IPS-18c (cell line): ENCODE data around the gene GADD45A.
A peak's percentile ranks its signal among the peaks of the same experiment; 100 is the strongest.

Experiments used
- H3K4me3 ChIP-seq: 2 replicates; pipeline ENCODE4 v1.7.0; 2013; ENCODE audit warnings: low read depth, mild to moderate bottlenecking, low read length, moderate library complexity; ENCODE audit not compliant: insufficient read depth
- H3K9me3 ChIP-seq: one replicate; pipeline ENCODE4 v1.6.1; 2013; ENCODE audit warnings: mild to moderate bottlenecking, low read length, moderate library complexity; ENCODE audit not compliant: control insufficient read depth, insufficient read depth

Gene GADD45A

DNA sequence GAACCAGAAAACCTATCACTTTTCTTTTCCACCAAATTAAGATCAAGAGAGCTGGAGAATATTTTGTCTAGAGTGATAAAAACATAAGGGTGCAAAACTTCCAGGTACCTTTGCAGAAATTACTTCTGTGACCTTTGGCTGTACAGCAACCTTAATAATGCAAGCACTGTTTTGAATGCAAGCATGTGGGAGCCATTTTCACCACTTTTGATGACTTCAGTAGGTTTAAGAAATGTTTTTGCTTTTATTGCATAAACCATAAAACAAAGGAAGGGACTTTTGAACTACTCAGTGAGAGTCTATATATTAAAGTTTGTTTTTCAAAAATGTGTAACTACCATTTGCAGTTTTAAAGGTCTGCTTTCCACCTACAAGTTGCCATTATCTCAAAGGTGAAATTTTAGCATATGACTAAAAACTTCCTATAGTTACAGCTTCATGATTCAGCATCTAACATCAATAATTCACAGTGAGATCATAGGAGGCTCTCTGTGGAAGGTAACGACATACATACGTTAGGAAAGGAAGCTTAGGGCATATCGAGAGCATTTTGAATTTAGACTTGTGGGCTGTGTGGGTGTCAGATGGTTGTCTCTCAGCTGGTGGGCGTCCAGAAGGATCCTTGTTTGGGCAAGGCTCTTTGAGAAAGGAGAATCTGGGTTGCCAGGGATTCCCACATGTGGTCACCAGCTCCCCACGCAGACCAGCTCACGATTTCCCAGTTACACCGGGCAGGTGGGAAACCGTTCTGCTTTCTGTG, 1.1 kb upstream of the GADD45A start:
- Histone ChIP-seq H3K9me3 (no peaks in the 10 kb centered on the region), H3K4me3 (no peak overlapping the region)

- Histone ChIP-seq H3K9me3 (no peaks in the 10 kb centered on the region), H3K4me3 (no peak overlapping the region)
Observed at GRCh38 chr1:67684526-67685066, 405 bp upstream of the GADD45A start.

GRCh38 chr1:67685558-67686266, 711 bp downstream of the GADD45A start:
- Histone ChIP-seq H3K9me3 (no peaks in the 10 kb centered on the region), H3K4me3 (peak overlapping the region; percentile 94)

- H3K4me3 ChIP-seq, result peak overlapping the region; percentile 94
- no peaks in the 10 kb centered on the region for H3K9me3 ChIP-seq
Observed at GRCh38 chr1:67686267-67687197, 1.5 kb downstream of the GADD45A start.

GRCh38 chr1:67687198-67687545, 2.2 kb downstream of the GADD45A start:
- Histone ChIP-seq H3K9me3 (no peaks in the 10 kb centered on the region), H3K4me3 (peak overlapping the region; percentile 34; the same call in 1 of the 2 replicates)

DNA sequence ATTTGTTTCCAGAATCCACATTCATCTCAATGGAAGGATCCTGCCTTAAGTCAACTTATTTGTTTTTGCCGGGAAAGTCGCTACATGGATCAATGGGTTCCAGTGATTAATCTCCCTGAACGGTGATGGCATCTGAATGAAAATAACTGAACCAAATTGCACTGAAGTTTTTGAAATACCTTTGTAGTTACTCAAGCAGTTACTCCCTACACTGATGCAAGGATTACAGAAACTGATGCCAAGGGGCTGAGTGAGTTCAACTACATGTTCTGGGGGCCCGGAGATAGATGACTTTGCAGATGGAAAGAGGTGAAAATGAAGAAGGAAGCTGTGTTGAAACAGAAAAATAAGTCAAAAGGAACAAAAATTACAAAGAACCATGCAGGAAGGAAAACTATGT, 2.6 kb downstream of the GADD45A start:
- Histone ChIP-seq H3K4me3 (no peak overlapping the region), H3K9me3 (no peaks in the 10 kb centered on the region)

DNA sequence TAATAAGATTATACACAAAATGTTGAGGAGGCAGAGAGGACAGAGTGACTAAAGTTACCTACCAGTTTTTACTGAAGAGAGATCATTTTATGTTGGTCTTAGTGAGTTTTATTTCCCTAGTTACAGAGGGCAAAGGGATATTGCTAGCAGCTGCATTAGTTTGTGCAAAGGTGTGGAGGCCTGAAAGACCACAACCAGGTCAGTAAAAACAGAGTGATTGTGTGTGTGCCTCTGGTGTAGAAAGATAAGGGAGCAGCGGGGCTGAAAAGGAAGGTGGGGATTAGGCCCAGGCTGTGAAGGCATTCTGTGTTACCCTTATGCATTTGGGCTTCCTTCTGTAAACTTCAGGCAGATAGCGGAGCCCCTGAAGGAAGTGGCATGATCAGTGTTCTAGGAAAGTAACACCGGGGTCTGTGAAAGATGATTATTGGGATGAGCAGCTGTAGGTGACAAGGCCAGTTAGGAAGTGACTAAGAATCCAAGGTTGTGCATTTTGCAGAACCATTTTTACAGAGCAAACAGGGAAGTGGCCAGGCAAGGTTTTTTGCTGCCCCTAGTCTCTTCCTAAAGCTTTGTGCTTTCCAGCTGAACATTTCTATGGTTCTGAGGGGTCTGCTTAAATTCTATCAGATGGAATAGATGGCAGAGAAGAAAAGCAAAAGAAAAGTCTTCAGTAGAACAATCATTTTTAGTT, 3.7 kb downstream of the GADD45A start:
- Histone ChIP-seq H3K4me3 (no peak overlapping the region), H3K9me3 (no peaks in the 10 kb centered on the region)

DNA sequence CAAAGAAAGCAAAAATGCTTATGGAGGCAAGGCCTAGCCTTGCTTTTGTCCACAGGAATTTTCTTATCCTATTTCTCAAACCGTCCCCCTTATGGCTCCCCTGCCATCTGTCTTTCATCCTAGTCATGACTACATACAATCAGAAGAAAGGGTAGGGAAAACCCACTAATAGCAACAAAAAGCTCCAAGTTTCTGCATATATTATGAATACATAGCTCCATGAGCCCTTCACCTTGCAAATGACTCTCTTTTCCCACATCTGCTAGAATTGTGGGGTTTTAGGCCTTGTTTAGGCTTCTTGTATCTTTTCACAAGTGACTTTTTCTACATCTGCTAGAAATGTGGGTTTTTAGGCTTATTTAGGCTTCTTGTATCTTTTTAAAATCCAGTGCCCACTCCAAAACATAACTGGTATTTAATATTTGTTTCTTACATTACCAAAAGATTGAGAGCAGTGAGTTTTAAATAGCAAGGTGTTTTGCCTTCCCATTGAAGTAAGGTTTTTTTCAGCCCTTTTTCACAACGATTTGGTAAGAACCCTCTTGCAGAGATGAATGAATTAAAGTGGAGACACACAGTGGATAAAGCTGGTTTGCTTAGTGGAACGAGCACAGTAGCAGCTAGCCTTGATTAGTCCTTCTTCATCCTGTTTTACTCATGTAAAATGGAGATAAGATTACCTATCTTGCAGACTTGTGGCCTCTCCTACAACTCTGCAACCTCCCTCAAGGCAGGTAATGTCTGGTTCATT, 4.4 kb downstream of the GADD45A start:
- Histone ChIP-seq H3K4me3 (no peak overlapping the region), H3K9me3 (no peaks in the 10 kb centered on the region)

DNA sequence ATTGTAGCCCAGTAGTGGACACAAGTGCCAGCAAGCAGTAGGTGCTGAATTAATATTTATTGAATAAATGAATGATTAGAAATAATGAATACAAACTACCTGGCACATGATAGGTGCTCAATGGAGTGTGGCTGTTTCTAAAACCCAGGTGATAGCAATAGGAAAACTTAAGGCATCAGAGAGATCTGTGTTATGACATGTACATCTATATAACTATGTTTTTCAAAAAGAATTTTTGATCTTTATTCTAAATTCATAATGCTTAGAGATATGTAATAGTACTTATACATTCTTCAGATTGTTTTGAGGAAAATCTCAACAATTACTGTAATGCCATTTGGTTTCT, 5.0 kb downstream of the GADD45A start:
- no peaks in the 10 kb centered on the region for H3K9me3 ChIP-seq
- H3K4me3 ChIP-seq, result no peak overlapping the region

- Histone ChIP-seq H3K9me3 (no peaks in the 10 kb centered on the region), H3K4me3 (no peak overlapping the region)
Observed at GRCh38 chr1:67690411-67690810, 5.4 kb downstream of the GADD45A start.

DNA sequence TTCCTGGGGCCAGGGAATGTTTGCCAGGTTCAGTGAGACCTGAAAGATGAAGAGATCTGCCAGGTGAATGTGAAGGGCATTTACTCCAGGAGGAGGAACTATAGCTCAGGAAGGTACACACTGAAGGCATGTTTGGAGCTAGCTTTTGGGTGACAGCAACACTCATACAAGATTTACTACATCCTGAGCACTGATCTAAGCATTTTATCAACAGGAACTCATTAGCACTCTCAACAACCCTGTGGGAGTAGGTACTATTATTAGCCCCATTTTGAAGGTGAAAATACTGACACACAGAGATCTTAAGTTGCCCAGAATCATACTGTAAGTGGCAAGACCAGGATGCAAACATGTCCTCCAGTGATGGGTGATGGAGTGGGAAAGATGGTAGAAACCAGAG, 6.7 kb downstream of the GADD45A start:
- H3K9me3 ChIP-seq, result no peaks in the 10 kb centered on the region

DNA sequence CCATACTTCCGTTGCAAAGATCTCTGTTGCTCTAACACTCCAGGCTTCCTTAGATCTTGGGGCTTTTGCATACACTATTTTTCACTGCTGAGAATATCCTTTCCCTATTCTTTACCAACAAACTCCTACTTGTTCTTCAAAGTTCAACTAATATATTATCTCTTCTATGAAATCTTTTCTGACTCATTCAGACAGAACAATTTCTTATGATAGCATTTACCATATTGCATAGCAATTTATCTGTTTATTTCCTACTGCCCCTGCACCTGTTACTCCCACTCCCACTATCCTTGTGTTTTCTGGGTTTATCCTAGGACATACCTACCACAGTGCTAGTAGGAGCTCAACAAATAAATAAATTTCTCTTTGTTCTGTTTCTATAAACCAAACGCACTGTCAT, 11.0 kb downstream of the GADD45A start:
- H3K9me3 ChIP-seq, result no peaks in the 10 kb centered on the region
- H3K4me3 ChIP-seq, result no peak overlapping the region

More for the DNA sequence above, 6.7 kb downstream of the GADD45A start:
- H3K4me3 ChIP-seq, result no peak overlapping the region

GRCh38 chr1:67696708-67697107, 11.7 kb downstream of the GADD45A start:
- Histone ChIP-seq H3K9me3 (no peaks in the 10 kb centered on the region), H3K4me3 (no peak overlapping the region)

DNA sequence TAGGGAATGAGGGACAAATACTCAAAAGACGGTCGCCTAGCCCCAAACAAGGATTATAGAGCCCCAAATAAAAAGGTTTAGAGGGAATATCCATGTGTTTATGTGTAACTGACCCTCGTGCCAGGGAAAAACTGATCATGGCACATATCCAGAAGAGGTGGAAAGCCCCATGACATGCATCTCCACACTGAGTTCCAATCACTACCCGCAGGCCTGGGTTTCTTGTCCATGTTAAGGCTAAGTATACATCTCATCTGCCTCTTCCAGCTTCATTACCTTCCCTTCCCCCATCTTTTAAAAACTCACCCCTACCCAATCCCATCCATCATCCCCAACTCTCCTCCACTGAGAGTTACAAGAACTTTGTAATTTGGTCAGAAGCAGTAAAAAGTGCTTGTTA, 15.2 kb downstream of the GADD45A start:
- no peak overlapping the region for H3K4me3 ChIP-seq
- no peaks in the 10 kb centered on the region for H3K9me3 ChIP-seq

DNA sequence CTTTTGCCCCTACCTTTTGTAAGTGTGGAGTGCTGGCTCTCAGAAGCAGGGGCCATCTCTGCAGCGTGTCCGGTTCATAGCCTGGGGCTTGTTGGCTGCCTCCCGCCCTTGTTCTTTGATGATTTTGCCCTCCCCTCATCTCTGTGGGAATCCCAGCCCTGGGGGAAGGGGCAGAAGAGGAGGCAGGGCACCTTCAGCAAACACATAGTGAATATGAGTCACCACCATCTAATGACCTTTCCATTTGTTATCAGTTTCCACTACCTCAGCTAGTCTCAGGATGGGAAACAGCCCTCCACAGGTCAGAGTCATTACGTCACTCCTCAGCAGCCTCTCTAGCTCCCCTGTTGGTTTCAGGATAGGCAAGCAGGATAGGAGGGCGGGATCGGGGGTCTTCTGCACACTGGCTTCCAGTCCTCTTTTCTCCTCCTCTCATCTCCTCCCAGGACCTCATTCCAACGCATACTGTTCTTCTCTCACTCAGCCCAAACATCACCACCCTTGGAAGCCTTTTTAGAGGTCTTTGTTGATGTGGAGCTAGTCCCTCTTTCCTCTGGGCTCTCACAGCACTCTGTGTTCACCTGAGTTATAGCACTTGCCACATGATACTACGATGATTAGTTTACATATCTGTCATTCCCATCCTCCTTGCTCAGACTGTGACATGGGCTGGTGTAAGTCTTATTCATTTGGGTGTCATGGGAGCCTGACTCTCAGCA, 15.8 kb downstream of the GADD45A start:
- no peak overlapping the region for H3K4me3 ChIP-seq
- no peaks in the 10 kb centered on the region for H3K9me3 ChIP-seq

DNA sequence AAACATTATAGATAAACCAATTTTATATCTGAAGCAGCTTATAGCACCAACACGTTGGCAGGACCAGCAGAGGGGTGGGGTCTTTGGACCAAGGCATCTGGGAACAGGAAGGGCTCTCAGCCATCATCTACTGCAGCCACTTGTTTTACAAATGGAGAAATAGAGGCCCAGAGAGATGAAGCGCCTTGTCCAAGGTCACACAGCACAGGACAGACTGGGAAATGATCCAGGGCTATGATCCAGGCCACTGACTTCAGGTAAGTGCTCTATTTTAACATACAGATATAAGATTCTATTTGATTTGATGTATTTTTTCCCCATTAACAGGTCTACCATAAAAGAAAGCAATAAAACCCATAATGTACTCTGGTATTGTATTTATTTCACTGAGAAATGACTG, 16.9 kb downstream of the GADD45A start:
- Histone ChIP-seq H3K4me3 (no peak overlapping the region), H3K9me3 (no peaks in the 10 kb centered on the region)
